Activated CD4-positive, alpha-beta T cell treated with anti-CD3 and anti-CD28 coated beads, Interleukin-10, Interleukin-2, amounts not matched to agents 100 ng/mL and 50 ng/mL, durations not matched to agents 16 hours and 8 hours (primary cell): Measurements from ENCODE around the gene SLC1A6.
"Not testable (repeated sequence)": the region's sequence is repeated elsewhere in the genome, so short reads cannot be mapped to it uniquely, and the experiment has no call there.

Experiments used
- DNase-seq: peaks from one replicate; pipeline ENCODE4 v3.0.0-alpha.2; 2020

The SLC1A6 gene

GRCh38 chr19:14954071-14954655 is 25.5 kb downstream of the SLC1A6 start:
- DNase-seq, result no peak

GRCh38 chr19:14952767-14953166 is 26.9 kb downstream of the SLC1A6 start:
- DNase-seq, result no peak

GRCh38 chr19:14950421-14950820 is 29.2 kb downstream of the SLC1A6 start:
- no peak for DNase-seq

DNA sequence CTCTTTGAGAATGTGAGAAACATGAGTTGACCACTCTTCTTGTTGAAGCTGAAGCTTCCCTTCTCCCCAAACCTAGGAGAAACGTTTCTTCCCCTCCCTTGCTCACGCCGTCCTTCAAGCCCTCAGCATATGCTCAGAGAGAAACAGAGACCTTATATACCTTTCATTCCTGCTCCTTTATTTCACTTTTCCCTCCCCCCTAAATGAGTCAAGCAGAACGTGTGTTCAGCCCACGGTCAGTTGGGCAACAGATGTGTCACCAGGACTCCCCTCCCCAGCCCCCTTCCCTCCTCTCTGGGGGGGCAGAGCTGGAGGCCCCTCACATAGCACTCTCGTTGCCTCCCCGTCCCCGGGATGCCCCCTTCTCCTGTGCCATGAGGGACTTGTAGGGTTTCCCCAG is 29.8 kb downstream of the SLC1A6 start:
- DNase-seq, result no peak

GRCh38 chr19:14949413-14949812 is 30.3 kb downstream of the SLC1A6 start:
- not testable (repeated sequence) for DNase-seq

DNA sequence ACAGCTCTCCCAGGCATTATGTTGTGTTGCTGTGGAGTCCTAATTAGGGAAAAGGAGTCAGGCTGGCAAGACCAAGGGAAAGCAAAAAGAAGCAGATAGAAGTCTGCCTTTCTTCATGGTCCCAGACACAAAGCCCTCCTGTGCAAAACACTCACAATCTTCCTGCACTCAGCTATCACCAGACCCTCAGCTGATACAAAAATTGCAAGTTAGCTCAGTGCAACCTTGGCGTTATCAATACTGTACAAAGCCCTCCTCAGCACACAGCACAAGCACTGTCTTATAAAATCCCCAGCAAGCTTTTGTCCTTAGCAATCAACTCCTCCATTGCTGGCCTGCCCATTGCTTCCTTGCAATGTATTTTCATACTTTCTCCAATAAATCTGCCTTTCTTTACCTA is 35.2 kb downstream of the SLC1A6 start:
- no peak for DNase-seq

DNA sequence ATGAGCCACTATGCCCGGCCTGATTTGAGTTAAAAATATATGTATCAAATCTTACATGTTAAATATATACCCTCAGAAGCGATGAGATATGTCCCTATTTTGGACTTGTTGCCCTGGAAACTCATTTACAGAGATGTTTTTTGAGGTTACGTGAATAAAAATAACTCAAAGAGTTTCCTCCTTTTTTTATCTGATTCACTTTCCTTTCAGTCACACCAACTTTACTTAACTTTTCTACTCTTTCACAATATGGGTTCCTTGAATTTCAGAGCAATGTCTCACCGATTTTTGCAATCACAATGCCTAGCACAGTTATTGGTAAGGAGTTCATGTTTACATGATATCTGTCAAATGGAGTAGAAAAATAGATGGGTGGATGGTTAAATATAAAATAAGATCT is 36.1 kb downstream of the SLC1A6 start:
- DNase-seq, result no peak

- DNase-seq, result no peak
These were observed 38.5 kb downstream of the SLC1A6 start, which contains the start of gene OR7C2 for GRCh38 chr19:14941189-14941588. TSS of gene OR7C2 (plus strand) at chr19:14941489. CDS start at chr19:14941489, 0 bp downstream.

DNA sequence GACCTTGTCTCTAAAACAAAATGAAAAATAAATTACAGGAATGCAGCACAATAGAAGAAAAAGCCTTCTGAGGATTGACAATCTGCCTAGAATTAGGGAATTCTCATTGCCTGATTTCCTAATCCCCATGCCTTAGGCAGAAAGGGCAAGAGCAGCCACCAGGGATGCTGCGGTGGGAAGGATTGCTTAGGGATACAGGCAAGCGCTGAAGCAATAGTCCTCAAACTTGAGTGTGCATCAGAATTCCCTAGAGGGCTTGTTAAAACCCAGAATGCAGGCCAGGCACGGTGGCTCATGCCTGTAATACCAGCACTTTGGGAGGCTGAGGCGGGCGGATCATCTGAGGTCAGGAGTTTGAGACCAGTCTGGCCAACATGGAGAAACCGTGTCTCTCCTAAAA is 39.4 kb downstream of the SLC1A6 start:
- DNase-seq, result no peak

DNA sequence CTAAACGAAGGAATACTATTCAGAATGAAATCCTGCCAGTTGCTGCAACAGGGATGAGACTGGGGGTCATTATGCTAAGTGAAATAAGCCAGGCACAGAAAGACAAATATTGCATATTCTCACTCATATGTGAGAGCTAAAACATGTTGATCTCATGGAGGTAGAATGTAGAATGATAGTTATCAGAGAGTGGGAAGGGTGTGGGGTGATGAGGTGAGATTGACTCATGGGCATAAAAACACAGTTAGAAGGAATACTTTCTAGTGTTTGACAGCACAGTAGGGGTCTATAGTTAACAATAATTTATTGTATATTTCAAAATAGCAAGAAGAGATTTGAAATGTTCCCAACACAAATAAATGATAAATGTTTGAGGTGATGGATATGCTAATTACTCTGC is 46.2 kb downstream of the SLC1A6 start:
- no peak for DNase-seq

DNA sequence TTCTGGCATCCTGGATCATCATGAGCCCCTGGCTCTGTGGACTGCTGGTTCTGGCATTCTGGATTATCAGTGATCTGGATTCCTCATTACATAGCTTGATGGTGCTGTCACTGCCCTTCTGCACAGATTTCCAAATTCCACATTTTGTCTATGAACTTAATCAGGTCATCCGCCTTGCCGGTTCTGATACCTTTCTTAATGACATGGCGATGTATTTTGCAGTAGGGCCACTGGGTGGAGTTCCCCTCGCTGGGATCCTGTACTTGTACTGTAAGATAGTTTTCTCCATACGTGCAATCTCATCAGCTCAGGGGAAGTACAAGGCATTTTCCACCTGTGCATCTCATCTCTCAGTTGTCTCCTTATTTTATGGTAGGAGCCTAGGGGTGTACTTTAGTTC is 62.8 kb downstream of the SLC1A6 start:
- DNase-seq, result no peak

DNA sequence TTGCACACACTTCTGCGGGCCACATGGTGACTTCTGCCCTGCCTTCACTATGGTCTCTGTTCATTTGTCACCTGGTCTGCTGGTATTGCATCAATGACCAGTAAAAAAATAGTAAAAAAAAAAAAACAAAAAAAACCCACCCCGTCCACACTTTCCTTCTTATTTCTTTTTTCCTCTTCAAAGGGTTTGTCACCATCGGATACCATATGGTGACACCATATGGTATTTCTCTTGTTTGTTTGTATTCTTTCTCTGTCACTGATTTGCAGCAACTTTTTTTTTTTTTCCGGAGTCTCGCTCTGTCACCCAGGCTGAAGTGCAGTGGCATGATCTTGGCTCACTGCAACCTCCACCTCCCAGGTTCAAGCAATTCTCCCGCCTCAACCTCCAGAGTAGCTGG is 64.5 kb downstream of the SLC1A6 start:
- no peak for DNase-seq

- DNase-seq, result no peak
These were observed 73.0 kb downstream of the SLC1A6 start for GRCh38 chr19:14906711-14907110.

DNA sequence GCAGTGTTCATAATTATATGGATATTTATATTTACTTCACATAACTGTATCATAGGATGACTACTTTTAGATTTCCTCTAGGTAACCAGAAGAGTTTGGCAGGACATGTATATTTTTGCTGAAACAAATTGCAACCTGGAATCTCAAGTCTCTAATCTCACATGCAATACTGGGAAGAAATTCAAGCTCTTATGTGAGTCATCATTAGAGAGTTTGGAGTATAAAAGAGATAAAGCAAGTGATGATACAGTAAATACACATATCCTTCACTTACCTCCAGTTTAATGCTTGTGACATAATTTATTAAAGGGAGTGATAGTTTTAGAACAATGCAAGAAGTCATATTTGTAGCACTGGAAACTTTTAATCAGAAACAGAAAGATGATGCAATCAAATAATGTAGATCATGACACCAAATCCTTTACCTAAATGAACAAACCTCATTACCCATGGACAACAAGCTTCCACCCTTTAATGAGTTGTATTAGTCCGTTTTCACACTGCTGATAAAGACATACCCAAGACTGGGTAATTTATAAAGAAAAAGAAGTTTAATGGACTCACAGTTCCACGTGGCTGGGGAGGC is 77.9 kb downstream of the SLC1A6 start:
- DNase-seq, result no peak
